SK-N-SH (cell line): ENCODE measurements around the gene ZC3H13. TPM values are rescaled to one million over a fixed set of nuclear protein-coding genes. Genes with fewer than 3 reads are reported as not detected.
A peak's percentile ranks its signal among the peaks of the same experiment; 100 is the strongest.

Experiments used
- CTCF ChIA-PET: fragments of 300-600, 350-600 bp; formaldehyde crosslinking; extraction: SDS; loops from one replicate; lab custom pipeline; 2021; lab: Yijun Ruan, JAX
- POLR2A ChIA-PET: fragments of 350-600 bp; sonication (Branson Sonifier 250); formaldehyde crosslinking; extraction: SDS; loops from one replicate; lab custom pipeline; 2020; ENCODE audit warnings: antibody characterized with exemption, inconsistent platforms; lab: Yijun Ruan, JAX
- DNase-seq: peaks from one replicate; pipeline ENCODE4 v3.0.0; 2012
- H2AFZ ChIP-seq: fragments of 200-600 bp; sonication (generic); 2 replicates; pipeline ENCODE4 v1.8.1; 2016; ENCODE audit warnings: antibody characterized with exemption, mild to moderate bottlenecking, low read depth
- H3F3A ChIP-seq: fragments of 200-600 bp; sonication (generic); replicated peaks from 2 replicates; pipeline ENCODE3; 2016; ENCODE audit warnings: antibody characterized with exemption, mild to moderate bottlenecking; ENCODE audit not compliant: insufficient read depth
- H3K27ac ChIP-seq, 2 experiments: fragments of 200-500 bp in 1 of 2; fragments of 200-600 bp in 1 of 2; sonication (Bioruptor generic) in 1 of 2; sonication (generic), shearing (Covaris generic) in 1 of 2; 2 replicates each; pipeline versions ENCODE4 v1.5.1 to v1.6.1; 2014 to 2016; ENCODE audit warnings: low read depth in 2 of 2, inconsistent platforms in 1 of 2, low read length in 1 of 2, mild to moderate bottlenecking in 1 of 2, mixed read lengths in 1 of 2
- H3K27me3 ChIP-seq: fragments of 200-600 bp; sonication (generic), shearing (Covaris generic); 2 replicates; pipeline ENCODE4 v1.6.1; 2016; ENCODE audit warnings: mixed run types; ENCODE audit not compliant: insufficient read depth
- H3K36me3 ChIP-seq, 2 experiments: fragments of 200-500 bp in 1 of 2; fragments of 200-600 bp in 1 of 2; sonication (Bioruptor generic) in 1 of 2; sonication (generic) in 1 of 2; replicated peaks in 1 of 2; 2 replicates each; pipeline versions ENCODE3 to v1.5.1; 2014 to 2016; ENCODE audit warnings: low read length in 1 of 2, mild to moderate bottlenecking in 1 of 2; ENCODE audit not compliant: insufficient read depth in 2 of 2, control insufficient read depth in 1 of 2
- H3K4me1 ChIP-seq, 2 experiments: fragments of 200-500 bp in 1 of 2; fragments of 200-600 bp in 1 of 2; sonication (Bioruptor generic) in 1 of 2; sonication (generic), shearing (Covaris generic) in 1 of 2; 2 replicates each; pipeline versions ENCODE4 v1.5.1 to v1.6.1; 2014 to 2016; ENCODE audit warnings: low read depth in 1 of 2, low read length in 1 of 2, mixed run types in 1 of 2; ENCODE audit not compliant: insufficient read depth in 2 of 2, control insufficient read depth in 1 of 2
- H3K4me2 ChIP-seq: fragments of 200-600 bp; sonication (generic), shearing (Covaris generic); 2 replicates; pipeline ENCODE4 v1.6.1; 2017; ENCODE audit warnings: mixed run types
- H3K4me3 ChIP-seq, 2 experiments: fragments of 200-500 bp in 1 of 2; fragments of 200-600 bp in 1 of 2; sonication (Bioruptor generic) in 1 of 2; sonication (generic), shearing (Covaris generic) in 1 of 2; 2 replicates each; pipeline versions ENCODE4 v1.5.1 to v1.8.1; 2014 to 2016; ENCODE audit warnings: low read depth in 2 of 2, inconsistent platforms in 1 of 2, low read length in 1 of 2, mild to moderate bottlenecking in 1 of 2, mixed read lengths in 1 of 2, moderate library complexity in 1 of 2
- H3K79me2 ChIP-seq: fragments of 200-600 bp; sonication (generic); 2 replicates; pipeline ENCODE4 v1.8.1; 2017; ENCODE audit warnings: mild to moderate bottlenecking; ENCODE audit not compliant: insufficient read depth
- H3K9ac ChIP-seq: fragments of 200-600 bp; sonication (generic); 2 replicates; pipeline ENCODE4 v1.6.1; 2017; ENCODE audit warnings: mixed run types
- H3K9me2 ChIP-seq: fragments of 200-600 bp; sonication (generic); 2 replicates; pipeline ENCODE4 v1.6.1; 2017; ENCODE audit warnings: mixed run types
- H3K9me3 ChIP-seq: fragments of 200-600 bp; sonication (generic); 2 replicates; pipeline ENCODE4 v1.6.1; 2017; ENCODE audit warnings: mixed run types, mild to moderate bottlenecking, moderate library complexity
- H4K20me1 ChIP-seq: fragments of 200-600 bp; sonication (generic); 2 replicates; pipeline ENCODE4 v1.6.1; 2017; ENCODE audit warnings: mild to moderate bottlenecking, mixed run types; ENCODE audit not compliant: insufficient read depth
- CTCF ChIP-seq: fragments of 200-600 bp; sonication (generic); IDR thresholded peaks from 2 replicates; pipeline ENCODE4 v1.6.1; 2017; ENCODE audit warnings: antibody characterized with exemption, mild to moderate bottlenecking, moderate library complexity
- FOSL2 ChIP-seq: IDR thresholded peaks from 2 replicates; pipeline ENCODE4 v1.4.0; 2012; ENCODE audit warnings: low read depth, mild to moderate bottlenecking, moderate library complexity, borderline replicate concordance
- FOXJ3 ChIP-seq: sonication (generic); formaldehyde crosslinking; IDR thresholded peaks from 2 replicates; pipeline ENCODE4 v1.5.1; 2020; ENCODE audit warnings: mild to moderate bottlenecking, missing genetic modification reagents
- NRF1 ChIP-seq: IDR thresholded peaks from 2 replicates; pipeline ENCODE4 v1.6.1; 2012; ENCODE audit warnings: low read depth, mild to moderate bottlenecking, low read length
- POLR2AphosphoS5 ChIP-seq: IDR thresholded peaks from 2 replicates; pipeline ENCODE4 v1.6.1; 2012; ENCODE audit warnings: low read depth, low read length
- RAD21 ChIP-seq: IDR thresholded peaks from 2 replicates; pipeline ENCODE4 v1.6.1; 2012; ENCODE audit warnings: mild to moderate bottlenecking, low read length
- USF1 ChIP-seq: IDR thresholded peaks from 2 replicates; pipeline ENCODE4 v1.4.0; 2012; ENCODE audit warnings: low read depth, borderline replicate concordance
- WGBS: methylation state at CpG from one replicate; pipeline ENCODE4 v1.1.6; 2017; ENCODE audit warnings: low lambda C conversion rate; 5-methylcytosine and 5-hydroxymethylcytosine counted together
- polyA plus RNA-seq, 3 experiments: library from polyadenylated mRNA; depleted of rRNA; stranded (reverse); fragments of >200 nt; gene quantifications; 2 replicates each; pipeline ENCODE4 v1.2.3, GENCODE V29; 2012

Gene ZC3H13
- polyA plus RNA-seq, 1 of the 3 experiments (the other 2 are of a cell fraction): 4.4 TPM

GRCh38 chr13:46010148-46010547, 42.4 kb downstream of the ZC3H13 start:
- WGBS: 82% methylated on average over 6 of the region's 6 CpGs
- H3K9me3 ChIP-seq: no peaks in the 10 kb centered on the region
- peak; percentile 12 for DNase-seq
- H3K9me2 ChIP-seq: no peaks in the 10 kb centered on the region
- H3K4me2 ChIP-seq: no peak overlapping the region
- H2AFZ ChIP-seq: no peak overlapping the region
- no peaks in the 10 kb centered on the region for H3K27me3 ChIP-seq
- no peak overlapping the region for H3K27ac ChIP-seq
- no peak overlapping the region; a peak in 1 of 4 replicates for H3K4me3 ChIP-seq
- ChIA-PET POLR2A (no interaction called here), CTCF (interaction anchor here (0.6 to 2.3 kb wide), 16 partner anchors 10 to 463 kb away, joined by 3 to 18 read pairs (median 4); partner anchors contain the start of gene ZC3H13)
- peaks cover 5% of the 10 kb centered on the region for H3F3A ChIP-seq
- peaks cover 59 to 72% of the 10 kb centered on the region in 2 experiments for H3K36me3 ChIP-seq
- no peaks in the 10 kb centered on the region for H4K20me1 ChIP-seq
- TF ChIP-seq RAD21 (peak; percentile 53), POLR2AphosphoS5 (no peak), CTCF (peak; percentile 59)
- no peaks in the 10 kb centered on the region for H3K79me2 ChIP-seq
- no peak overlapping the region for H3K9ac ChIP-seq
- H3K4me1 ChIP-seq: peaks cover 0 to 6% of the 10 kb centered on the region in 2 experiments; a peak in 1 of 4 replicates

GRCh38 chr13:46008631-46009030, 43.9 kb downstream of the ZC3H13 start:
- H3K27ac ChIP-seq: no peak overlapping the region
- no peak for DNase-seq
- no peak overlapping the region for H2AFZ ChIP-seq
- no peaks in the 10 kb centered on the region for H3K27me3 ChIP-seq
- no peaks in the 10 kb centered on the region for H3K9me2 ChIP-seq
- no peak overlapping the region for H3K9ac ChIP-seq
- H3K4me2 ChIP-seq: no peak overlapping the region
- H3K4me3 ChIP-seq: no peak overlapping the region
- peaks cover 0 to 6% of the 10 kb centered on the region in 2 experiments; a peak in 1 of 4 replicates for H3K4me1 ChIP-seq
- H3F3A ChIP-seq: peaks cover 5% of the 10 kb centered on the region
- no peaks in the 10 kb centered on the region for H3K9me3 ChIP-seq
- ChIA-PET POLR2A (no interaction called here), CTCF (interaction anchor here (0.8 to 2.3 kb wide), 5 partner anchors 12 to 385 kb away, joined by 3 to 13 read pairs (median 4); partner anchors contain the start of gene ZC3H13)
- H3K36me3 ChIP-seq: peaks cover 69 to 70% of the 10 kb centered on the region in 2 experiments
- H4K20me1 ChIP-seq: no peaks in the 10 kb centered on the region
- no peaks in the 10 kb centered on the region for H3K79me2 ChIP-seq
- no peak for TF ChIP-seq USF1
- no peak for TF ChIP-seq FOXJ3 (CRISPR knock-in tag)
- TF ChIP-seq FOSL2: no peak
- no peak for TF ChIP-seq NRF1
- TF ChIP-seq, all 33 proteins: peak for 0
- WGBS: 95% methylated on average over 2 of the region's 2 CpGs
